ENCODE data around the gene ENOX2. TPM values are rescaled to one million over a fixed set of nuclear protein-coding genes. Genes with fewer than 3 reads are reported as not detected.

ENOX2 gene
- total and polyA plus RNA-seq, 2 experiments from 2014 or later: 8.7 to 9.0 TPM

DNA sequence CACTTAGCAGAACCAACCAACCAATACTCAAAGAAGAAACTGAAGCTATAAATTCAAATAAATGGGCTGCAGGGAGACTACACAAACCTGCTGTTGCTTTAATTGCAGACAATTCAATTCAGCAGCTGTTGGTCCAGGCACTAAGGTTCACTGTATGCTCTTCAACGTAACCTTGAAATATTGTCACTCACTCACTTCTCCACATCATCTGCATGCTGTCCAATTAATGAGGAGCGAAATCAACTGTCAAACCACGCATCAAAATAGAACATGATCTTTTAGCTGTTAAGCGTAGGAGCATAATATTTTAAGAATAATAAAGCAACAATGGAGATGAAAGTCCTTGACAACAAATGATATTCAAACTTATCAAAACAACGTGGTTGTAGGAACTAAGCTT lies 17.0 kb downstream of the ENOX2 start:
- Histone ChIP-seq H4K20me1 (ENCODE audit: insufficient read depth, poor library complexity, severe bottlenecking) (no peaks in the 10 kb centered on the region), H3K4me1 (ENCODE audit: insufficient read depth) (no peaks in the 10 kb centered on the region), H3K36me3 (replicated peaks; ENCODE audit: insufficient read depth, low read depth) (no peaks in the 10 kb centered on the region), H3K27me3 (no peaks in the 10 kb centered on the region), H3K4me3 (no peak overlapping the region), H3K27ac (no peak overlapping the region), H3K9me2 (replicated peaks; ENCODE audit: insufficient read depth) (no peaks in the 10 kb centered on the region), H3K79me2 (no peaks in the 10 kb centered on the region), H3K4me2 (no peak overlapping the region), H3K9me3 (ENCODE audit: low read depth) (no peaks in the 10 kb centered on the region), H2AFZ (no peak overlapping the region)
- TF ChIP-seq EZH2phosphoT487 (IDR thresholded peaks at IDR 0.05; ENCODE audit: low read depth, severe bottlenecking, unreplicated experiment) (no peak), EZH2 (IDR thresholded peaks at IDR 0.05; ENCODE audit: borderline replicate concordance) (no peak), CTCF (IDR thresholded peaks at IDR 0.05; ENCODE audit: poor library complexity) (no peak)
- DNase-seq (ENCODE audit: low spot score): no peak
- WGBS (ENCODE audit: low lambda C conversion rate, missing lambda C conversion rate): 63% methylated on average over 5 of the region's 5 CpGs

DNA sequence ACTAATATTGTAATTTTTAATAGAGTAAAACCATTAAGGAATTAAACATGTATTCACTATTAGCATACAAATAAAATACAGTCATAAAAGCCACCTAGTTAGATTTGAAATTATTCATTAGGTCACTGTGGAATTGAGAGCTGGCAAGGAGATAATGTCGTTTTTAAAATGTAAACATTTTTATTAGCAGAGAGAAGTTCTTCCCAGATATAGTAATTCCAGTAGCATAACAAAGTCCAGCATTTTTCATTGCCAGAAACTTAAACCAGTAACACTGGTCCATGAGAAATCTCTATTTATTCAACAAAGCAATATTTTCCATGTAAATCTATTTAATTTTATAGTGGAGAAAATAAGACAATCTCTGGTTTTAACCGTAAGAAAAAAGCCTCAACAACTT lies 17.5 kb downstream of the ENOX2 start:
- TF ChIP-seq CTCF (IDR thresholded peaks at IDR 0.05; ENCODE audit: poor library complexity): no peak
- TF ChIP-seq EZH2 (IDR thresholded peaks at IDR 0.05; ENCODE audit: borderline replicate concordance): no peak
- no peak for TF ChIP-seq EZH2phosphoT487 (IDR thresholded peaks at IDR 0.05; ENCODE audit: low read depth, severe bottlenecking, unreplicated experiment)
- WGBS (ENCODE audit: low lambda C conversion rate, missing lambda C conversion rate): 63% methylated on average over 2 of the region's 2 CpGs
- no peaks in the 10 kb centered on the region for H3K9me2 ChIP-seq (replicated peaks; ENCODE audit: insufficient read depth)

DNA sequence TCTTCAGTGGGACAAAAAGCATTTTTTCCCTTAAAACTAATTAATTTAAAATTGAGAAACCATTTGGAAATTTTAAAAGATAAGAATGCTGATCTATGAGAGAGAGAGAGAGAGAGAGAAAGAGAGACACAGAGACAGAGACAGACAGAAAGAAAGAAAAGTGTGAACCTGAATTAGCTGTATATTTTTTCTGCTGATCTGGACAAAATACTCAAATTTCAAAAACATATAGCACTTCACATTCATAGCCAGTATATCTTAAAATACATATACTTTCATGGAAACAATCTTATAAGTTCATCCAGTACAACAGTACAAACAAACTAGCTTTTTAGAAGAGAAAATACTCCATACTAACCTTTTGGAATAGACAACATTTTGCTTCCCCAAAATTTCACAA lies 18.4 kb downstream of the ENOX2 start:
- no peaks in the 10 kb centered on the region for H4K20me1 ChIP-seq (ENCODE audit: insufficient read depth, poor library complexity, severe bottlenecking)
- no peak overlapping the region for H3K4me2 ChIP-seq
- no peak for TF ChIP-seq EZH2phosphoT487 (IDR thresholded peaks at IDR 0.05; ENCODE audit: low read depth, severe bottlenecking, unreplicated experiment)
- TF ChIP-seq EZH2 (IDR thresholded peaks at IDR 0.05; ENCODE audit: borderline replicate concordance): no peak
- TF ChIP-seq CTCF (IDR thresholded peaks at IDR 0.05; ENCODE audit: poor library complexity): no peak
- H3K27me3 ChIP-seq: no peaks in the 10 kb centered on the region
- DNase-seq (ENCODE audit: low spot score): no peak
- no peaks in the 10 kb centered on the region for H3K4me1 ChIP-seq (ENCODE audit: insufficient read depth)
- no peak overlapping the region for H2AFZ ChIP-seq
- H3K9me2 ChIP-seq (replicated peaks; ENCODE audit: insufficient read depth): no peaks in the 10 kb centered on the region
- no peaks in the 10 kb centered on the region for H3K36me3 ChIP-seq (replicated peaks; ENCODE audit: insufficient read depth, low read depth)
- no peaks in the 10 kb centered on the region for H3K9me3 ChIP-seq (ENCODE audit: low read depth)
- no peaks in the 10 kb centered on the region for H3K79me2 ChIP-seq
- H3K27ac ChIP-seq: no peak overlapping the region
- H3K4me3 ChIP-seq: no peak overlapping the region

More for the DNA sequence above, 17.5 kb downstream of the ENOX2 start:
- Histone ChIP-seq H4K20me1 (ENCODE audit: insufficient read depth, poor library complexity, severe bottlenecking) (no peaks in the 10 kb centered on the region), H3K36me3 (replicated peaks; ENCODE audit: insufficient read depth, low read depth) (no peaks in the 10 kb centered on the region), H2AFZ (no peak overlapping the region), H3K4me3 (no peak overlapping the region), H3K4me1 (ENCODE audit: insufficient read depth) (no peaks in the 10 kb centered on the region), H3K79me2 (no peaks in the 10 kb centered on the region), H3K27ac (no peak overlapping the region), H3K27me3 (no peaks in the 10 kb centered on the region), H3K9me3 (ENCODE audit: low read depth) (no peaks in the 10 kb centered on the region), H3K4me2 (no peak overlapping the region)
- no peak for DNase-seq (ENCODE audit: low spot score)

DNA sequence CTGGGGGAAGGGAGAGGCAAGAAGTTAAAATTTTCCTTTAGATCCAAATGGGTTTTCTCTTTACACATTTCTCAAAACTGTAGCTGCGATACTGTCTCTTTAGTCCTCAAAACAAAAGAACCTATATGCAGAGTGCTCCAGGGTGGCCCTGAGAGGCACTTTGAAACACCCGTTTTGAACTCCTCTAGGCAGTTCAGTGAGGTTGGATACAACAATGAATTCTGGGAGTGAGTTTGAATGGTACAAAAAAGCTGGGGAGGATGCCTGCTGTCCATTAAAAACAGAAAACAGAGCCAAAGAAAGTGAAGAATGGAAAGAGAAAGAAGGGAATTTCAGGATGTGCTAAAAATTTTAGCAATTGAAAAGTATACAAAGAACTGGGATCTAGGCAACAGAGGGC lies 23.1 kb downstream of the ENOX2 start:
- H3K4me1 ChIP-seq (ENCODE audit: insufficient read depth): no peaks in the 10 kb centered on the region
- no peaks in the 10 kb centered on the region for H3K9me2 ChIP-seq (replicated peaks; ENCODE audit: insufficient read depth)
- H3K27ac ChIP-seq: no peak overlapping the region
- no peaks in the 10 kb centered on the region for H3K36me3 ChIP-seq (replicated peaks; ENCODE audit: insufficient read depth, low read depth)
- WGBS (ENCODE audit: low lambda C conversion rate, missing lambda C conversion rate): 67% methylated on average over 2 of the region's 2 CpGs
- no peaks in the 10 kb centered on the region for H3K27me3 ChIP-seq
- DNase-seq (ENCODE audit: low spot score): no peak
- H3K79me2 ChIP-seq: no peaks in the 10 kb centered on the region
- no peaks in the 10 kb centered on the region for H4K20me1 ChIP-seq (ENCODE audit: insufficient read depth, poor library complexity, severe bottlenecking)
- no peak overlapping the region for H3K4me3 ChIP-seq
- H2AFZ ChIP-seq: no peak overlapping the region
- H3K4me2 ChIP-seq: no peak overlapping the region
- no peaks in the 10 kb centered on the region for H3K9me3 ChIP-seq (ENCODE audit: low read depth)
- TF ChIP-seq CTCF (IDR thresholded peaks at IDR 0.05; ENCODE audit: poor library complexity) (no peak), EZH2 (IDR thresholded peaks at IDR 0.05; ENCODE audit: borderline replicate concordance) (no peak), EZH2phosphoT487 (IDR thresholded peaks at IDR 0.05; ENCODE audit: low read depth, severe bottlenecking, unreplicated experiment) (no peak)

Measured in hepatocyte (in vitro differentiated cells).